Subcutaneous adipose tissue (tissue), 4 donors: ENCODE data around the gene SLC44A1. TPM values are rescaled to one million over a fixed set of nuclear protein-coding genes. Genes with fewer than 3 reads are reported as not detected.

Source experiments
- total RNA-seq, 4 donors: library from RNA; depleted of rRNA; stranded (reverse); fragments of >200 nt; gene quantifications; one replicate each; pipeline ENCODE4 v1.1.0, GENCODE V29; 2016
- TF ChIP-seq, protein P1 (sequence below): fragments of 450-650 bp; IDR thresholded peaks from one replicate; pipeline ENCODE4 v1.5.1; 2016; ENCODE audit warnings: low read depth, mild to moderate bottlenecking, control low read depth, antibody characterized with exemption, moderate library complexity

Gene SLC44A1
- total RNA-seq, 4 donors from 2014 or later, result 48.2 to 85.5 (median 53.4) TPM

DNA sequence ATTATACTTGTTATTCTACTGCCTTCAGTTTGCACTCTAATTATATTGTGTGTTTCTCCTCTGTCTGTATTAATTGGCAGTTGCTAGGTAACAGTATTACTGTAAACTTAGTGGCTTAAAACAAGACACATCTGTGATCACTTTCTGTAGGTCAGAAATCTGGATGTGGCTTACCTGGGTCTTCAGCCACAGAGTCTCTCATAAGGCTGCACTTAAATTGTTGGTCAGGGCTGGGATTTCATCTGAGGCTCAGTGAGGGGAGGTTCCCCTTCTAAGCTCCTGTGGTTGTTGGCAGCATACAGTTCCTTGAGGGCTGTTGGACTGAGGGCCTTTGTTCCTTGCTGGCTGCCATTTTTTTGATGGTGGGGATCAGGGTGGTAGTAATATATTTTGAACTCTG lies 68.8 kb downstream of the SLC44A1 start:
- TF ChIP-seq, protein P1, sequence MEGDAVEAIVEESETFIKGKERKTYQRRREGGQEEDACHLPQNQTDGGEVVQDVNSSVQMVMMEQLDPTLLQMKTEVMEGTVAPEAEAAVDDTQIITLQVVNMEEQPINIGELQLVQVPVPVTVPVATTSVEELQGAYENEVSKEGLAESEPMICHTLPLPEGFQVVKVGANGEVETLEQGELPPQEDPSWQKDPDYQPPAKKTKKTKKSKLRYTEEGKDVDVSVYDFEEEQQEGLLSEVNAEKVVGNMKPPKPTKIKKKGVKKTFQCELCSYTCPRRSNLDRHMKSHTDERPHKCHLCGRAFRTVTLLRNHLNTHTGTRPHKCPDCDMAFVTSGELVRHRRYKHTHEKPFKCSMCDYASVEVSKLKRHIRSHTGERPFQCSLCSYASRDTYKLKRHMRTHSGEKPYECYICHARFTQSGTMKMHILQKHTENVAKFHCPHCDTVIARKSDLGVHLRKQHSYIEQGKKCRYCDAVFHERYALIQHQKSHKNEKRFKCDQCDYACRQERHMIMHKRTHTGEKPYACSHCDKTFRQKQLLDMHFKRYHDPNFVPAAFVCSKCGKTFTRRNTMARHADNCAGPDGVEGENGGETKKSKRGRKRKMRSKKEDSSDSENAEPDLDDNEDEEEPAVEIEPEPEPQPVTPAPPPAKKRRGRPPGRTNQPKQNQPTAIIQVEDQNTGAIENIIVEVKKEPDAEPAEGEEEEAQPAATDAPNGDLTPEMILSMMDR, result no peak

DNA sequence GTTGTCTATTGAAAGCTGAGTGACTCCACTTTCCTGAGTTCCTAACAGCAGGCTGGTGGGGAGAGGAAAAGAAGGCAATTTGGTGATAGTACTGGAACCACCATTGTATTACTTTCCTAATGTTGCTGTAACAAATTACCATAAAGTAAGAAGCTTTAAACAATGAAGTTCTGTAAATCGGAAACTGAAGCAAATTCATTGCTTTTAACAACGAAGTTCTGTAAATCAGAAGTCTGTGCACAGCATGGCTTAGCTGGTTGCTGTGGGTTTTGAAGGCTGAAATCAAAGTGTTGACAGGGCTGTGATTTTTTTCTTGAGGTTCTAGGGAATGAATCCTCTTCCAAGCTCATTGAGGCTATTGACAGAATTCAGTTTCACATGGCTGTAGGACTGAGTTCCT lies 72.3 kb downstream of the SLC44A1 start:
- TF ChIP-seq, protein P1, result no peak

DNA sequence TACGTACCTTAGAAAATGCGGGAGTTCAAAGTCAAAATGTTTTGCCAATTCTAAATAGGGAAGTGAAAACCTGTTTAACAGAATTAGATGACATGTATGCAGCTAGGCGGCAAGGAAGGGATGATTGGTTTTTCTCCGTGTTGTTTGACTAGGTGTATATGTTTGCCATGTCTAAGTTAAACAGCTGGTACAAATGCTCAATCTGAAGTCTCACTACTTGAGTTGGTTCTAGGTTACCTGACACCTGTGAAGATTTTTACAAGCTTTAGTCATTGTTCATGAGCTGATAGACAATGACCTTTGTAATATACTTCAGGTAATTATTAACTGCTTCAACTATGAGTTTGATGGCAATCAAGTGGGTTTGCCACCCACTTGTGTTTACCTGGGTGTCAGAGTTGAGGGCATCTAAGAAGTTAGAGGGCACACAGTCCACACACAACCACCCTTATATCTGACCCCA lies 74.3 kb downstream of the SLC44A1 start:
- TF ChIP-seq, protein P1, result no peak

DNA sequence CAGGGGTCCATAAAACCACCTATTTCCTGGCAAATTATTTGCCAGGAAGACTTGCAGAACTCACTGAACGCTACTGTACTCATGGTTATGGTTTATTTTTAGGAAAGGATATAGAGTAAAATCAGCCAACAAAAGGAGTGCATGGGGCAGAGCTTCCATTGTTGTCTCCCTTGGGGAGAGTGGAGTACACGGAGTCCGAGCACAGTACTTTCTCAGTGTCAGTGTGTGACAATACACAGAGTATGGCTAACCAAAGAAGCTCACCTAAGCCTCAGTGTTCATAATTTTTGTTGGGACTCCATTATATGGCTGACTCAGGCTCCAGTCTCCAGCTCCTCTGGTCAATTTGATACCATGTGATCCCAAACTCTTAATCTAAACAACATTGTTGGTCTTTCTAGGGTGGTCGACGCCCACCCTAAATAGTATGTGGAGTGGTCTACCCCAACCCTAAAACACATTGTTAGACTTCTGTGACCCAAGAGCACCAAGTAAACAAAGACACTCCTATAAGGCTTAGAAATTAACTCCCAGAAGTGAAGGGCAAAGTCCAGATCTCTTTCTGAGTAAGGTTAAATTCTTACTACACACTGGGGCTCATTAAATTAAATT lies 74.9 kb downstream of the SLC44A1 start:
- TF ChIP-seq, protein P1, result no peak

DNA sequence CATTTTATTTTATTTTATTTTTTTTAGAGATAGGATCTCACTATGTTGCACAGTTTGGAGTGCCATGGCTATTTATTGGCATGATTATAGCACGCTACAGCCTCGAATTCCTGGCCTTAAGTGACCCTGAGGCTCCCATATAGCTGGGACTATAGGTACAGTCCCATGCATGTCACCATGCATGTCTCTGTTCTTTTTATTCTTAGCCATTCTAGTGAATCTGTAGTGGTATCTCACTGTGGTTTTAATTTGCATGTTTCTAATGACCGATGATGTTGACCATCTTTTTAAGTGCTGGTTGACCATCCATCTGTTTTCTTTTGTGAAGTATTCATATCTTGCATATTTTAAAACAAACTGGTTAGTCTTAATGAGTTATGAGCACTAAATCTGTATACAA lies 76.1 kb downstream of the SLC44A1 start:
- TF ChIP-seq, protein P1, result no peak

DNA sequence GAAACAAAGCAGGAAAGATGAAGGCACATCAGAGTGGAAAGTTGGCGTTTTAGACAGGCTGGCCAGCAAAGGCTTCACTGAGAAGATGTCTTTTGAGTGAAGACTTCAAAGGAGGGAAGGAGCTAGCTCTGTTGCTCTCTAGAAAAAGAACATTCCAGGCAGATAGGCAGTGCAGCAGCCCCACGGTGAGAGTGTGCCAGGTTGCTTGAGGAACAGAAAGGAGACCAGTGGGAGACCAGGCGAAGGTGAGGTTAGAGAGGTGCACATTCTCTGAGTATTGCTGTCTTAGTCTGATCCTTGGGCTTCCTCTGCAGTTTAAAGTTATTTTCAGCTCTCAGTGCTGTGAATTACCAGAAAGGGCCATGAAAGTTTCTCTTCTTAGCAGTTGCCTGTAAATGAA lies 83.8 kb downstream of the SLC44A1 start:
- TF ChIP-seq, protein P1, result no peak

DNA sequence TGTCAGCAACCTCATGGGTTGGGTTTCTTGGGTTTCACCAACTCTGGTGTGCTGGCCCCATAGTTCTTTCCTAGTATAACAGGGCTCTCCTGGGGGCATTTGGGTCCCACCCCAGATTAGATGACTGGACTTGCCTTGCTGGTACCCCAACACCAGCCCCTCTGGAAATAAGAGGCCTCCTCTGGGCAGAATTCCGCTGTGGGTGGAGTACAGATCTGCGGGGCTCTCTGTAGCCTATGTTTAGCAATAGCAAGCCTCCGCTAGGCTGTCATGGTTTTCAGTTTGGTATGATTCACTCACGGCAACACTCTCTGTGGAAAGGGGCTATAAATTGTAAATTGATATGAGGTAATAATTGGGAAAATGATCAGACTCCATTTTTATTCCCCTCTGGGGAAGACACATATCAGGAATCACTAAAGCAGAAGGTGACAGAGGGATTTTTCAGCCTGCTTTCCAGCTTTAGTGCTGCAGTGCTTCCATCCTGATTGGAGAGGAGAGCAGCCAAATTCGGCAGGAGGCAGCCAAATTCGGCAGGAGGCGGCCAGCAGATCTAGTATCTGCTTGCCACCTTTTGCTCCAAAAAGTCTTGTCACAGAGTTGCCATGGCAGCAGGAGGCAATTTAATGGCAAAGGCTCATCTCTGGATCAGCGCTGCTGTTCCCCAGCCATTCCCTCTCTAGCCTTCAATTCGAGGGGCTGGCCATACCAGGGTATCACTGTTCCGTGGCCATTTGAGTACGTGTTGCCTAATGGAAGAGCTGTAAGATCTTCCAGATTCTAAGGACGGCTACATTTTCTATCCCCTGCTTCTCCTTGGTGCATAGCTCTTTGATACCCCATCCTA lies 84.6 kb downstream of the SLC44A1 start:
- TF ChIP-seq, protein P1, result no peak
